ENCODE data around the gene VSTM5.
"Not testable (repeated sequence)": the region's sequence is repeated elsewhere in the genome, so short reads cannot be mapped to it uniquely, and the experiment has no call there.

Gene VSTM5, protein sequence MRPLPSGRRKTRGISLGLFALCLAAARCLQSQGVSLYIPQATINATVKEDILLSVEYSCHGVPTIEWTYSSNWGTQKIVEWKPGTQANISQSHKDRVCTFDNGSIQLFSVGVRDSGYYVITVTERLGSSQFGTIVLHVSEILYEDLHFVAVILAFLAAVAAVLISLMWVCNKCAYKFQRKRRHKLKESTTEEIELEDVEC

DNA sequence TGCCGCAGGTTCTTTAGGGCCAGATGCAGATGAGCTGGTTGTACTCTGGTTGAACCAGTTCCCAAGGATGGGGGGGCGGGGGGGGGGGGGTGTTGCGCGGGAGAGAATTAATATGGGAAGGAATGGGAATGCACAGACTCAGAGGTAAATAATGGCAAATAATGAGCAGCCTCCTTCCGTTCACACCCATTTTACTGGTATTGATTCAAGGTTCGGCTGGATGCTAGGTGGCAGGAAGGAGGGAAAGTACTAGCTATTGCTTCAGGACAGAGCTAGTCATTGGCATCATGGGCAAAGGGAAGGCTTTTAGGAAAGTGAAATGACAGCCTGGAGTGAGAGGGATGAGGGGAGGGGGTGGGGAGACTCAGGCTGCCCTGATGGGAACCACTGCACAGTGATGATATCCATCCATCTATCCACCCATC, at the start of gene VSTM5:
TSS of gene VSTM5 (minus strand) at position 25 of the 425 bp plus-strand sequence. CDS start 116 bp downstream, outside the sequence.
- Mint-ChIP-seq H3K4me1 (ENCODE audit: low read depth) (peaks cover 6% of the 10 kb centered on the region), H3K36me3 (no peaks in the 10 kb centered on the region), H3K4me3 (peak within 1 kb of the TSS; percentile 59), H3K27me3 (peaks cover 10% of the 10 kb centered on the region), H3K9me3 (ENCODE audit: low read depth) (no peaks in the 10 kb centered on the region), H3K27ac (no peak within 1 kb of the TSS)

DNA sequence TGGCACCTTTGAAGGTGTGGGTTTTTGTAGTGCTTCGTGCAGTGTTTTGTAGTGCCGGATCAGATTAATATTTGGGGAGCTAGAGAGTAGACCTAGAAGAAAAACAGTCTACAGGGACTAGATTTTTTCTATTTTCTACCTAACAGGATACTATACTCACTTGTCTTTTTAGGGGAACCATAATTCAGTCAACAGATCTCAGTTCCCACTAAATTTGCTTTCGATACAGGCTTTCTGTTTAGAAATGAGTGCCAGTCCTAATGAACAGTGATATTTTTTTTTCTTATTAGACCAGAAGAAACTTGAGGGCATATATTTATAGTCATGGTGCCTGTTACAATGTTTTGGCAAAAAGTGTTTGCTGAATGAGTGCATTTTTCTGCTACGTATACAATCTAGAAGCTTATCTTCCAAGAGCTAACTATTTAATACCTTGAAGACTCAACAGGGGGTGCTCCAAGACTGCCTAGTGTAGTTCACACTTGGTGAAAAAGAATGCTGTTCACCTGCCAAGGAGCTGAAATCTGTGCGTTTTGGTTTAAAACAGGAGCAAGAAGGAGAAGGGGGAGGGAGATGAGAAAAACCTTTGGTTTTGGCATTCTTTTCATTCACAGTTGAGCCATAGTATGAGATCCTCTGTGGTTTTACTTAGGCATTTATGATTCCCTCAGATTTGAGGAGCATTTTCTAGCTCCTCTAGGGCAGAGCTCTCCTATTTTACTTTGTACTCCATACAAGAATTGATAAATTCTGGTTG, 44.9 kb upstream of the VSTM5 start:
- Mint-ChIP-seq H3K4me3 (no peak overlapping the region), H3K9me3 (ENCODE audit: low read depth) (no peaks in the 10 kb centered on the region), H3K36me3 (no peaks in the 10 kb centered on the region), H3K27me3 (peaks cover 27% of the 10 kb centered on the region), H3K27ac (no peak overlapping the region), H3K4me1 (ENCODE audit: low read depth) (no peaks in the 10 kb centered on the region)

DNA sequence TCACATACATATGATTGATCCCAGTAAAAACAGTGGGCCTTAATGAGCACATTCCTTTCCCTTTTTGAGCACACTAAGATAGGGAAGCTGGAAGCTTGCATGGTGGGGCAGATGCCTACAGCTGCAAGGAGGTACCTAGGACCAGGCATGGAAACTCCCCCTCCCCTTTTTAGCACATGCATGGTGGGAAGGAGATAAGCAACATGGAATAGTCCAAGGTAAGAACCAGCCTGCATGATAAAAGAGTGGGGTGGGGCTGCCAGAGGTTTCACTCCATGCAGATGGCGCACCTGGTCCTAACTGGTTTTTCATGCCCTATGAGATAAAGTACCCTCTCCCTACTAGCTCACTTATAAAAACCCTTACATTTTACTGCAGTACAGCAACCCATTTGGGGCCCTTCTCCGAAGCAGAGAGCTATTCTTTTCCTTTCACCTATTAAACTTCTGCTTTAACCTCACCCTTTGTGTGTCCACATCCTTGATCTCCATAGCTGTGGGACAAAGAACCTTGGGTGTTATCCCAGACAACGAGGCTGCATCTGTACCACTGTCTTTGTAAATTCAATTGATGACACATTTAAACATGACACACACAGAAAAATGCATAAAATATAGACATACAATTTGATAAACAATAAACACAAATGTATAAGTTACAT, 40.1 kb upstream of the VSTM5 start:
- peaks cover 14% of the 10 kb centered on the region for H3K27me3 Mint-ChIP-seq
- no peak overlapping the region for H3K4me3 Mint-ChIP-seq
- H3K9me3 Mint-ChIP-seq (ENCODE audit: low read depth) = no peaks in the 10 kb centered on the region
- H3K36me3 Mint-ChIP-seq = no peaks in the 10 kb centered on the region
- H3K27ac Mint-ChIP-seq = no peak overlapping the region
- no peaks in the 10 kb centered on the region for H3K4me1 Mint-ChIP-seq (ENCODE audit: low read depth)

DNA sequence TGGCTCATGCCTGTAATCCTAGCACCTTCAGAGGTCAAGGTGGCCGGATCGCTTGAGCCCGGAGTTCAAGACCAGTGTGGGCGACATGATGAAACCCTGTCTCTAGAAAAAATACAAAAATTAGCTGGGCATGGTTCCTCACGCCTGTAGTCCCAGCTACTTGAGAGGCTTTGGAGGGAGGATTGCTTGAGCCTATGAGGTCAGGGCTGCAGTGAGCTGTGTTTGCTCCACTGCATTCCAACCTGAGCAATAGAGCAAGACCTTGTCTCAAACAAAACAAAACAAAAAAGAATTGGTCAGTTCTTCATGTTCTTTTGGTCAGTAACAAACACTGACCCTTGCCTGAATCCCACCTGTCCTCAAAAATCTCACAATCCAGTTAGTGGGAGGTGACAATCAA, 36.7 kb upstream of the VSTM5 start:
- Mint-ChIP-seq H3K4me1 (ENCODE audit: low read depth) (no peaks in the 10 kb centered on the region), H3K27me3 (peaks cover 9% of the 10 kb centered on the region), H3K36me3 (no peaks in the 10 kb centered on the region)

DNA sequence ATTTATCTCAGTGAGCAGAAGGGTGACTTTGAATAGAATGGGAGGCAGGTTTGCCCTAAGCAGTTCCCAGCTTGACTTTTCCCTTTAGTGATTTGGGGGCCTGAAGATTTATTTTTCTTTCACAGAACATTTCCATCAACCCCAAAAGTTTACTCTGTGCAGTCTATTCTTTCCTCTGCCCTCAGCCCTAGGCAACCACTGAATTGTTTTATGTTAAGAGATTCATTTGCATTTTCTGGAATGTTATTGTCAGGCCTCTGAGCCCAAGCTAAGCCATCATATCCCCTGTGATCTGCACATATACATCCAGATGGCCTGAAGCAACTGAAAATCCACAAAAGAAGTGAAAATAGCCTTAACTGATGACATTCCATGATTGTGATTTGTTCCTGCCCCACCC, 28.7 kb upstream of the VSTM5 start:
- H3K4me1 Mint-ChIP-seq (ENCODE audit: low read depth); H3K27ac Mint-ChIP-seq; H3K27me3 Mint-ChIP-seq; H3K4me3 Mint-ChIP-seq; H3K36me3 Mint-ChIP-seq: not testable (repeated sequence)
- H3K9me3 Mint-ChIP-seq (ENCODE audit: low read depth) = peaks cover 10% of the 10 kb centered on the region

More for the DNA sequence above, 36.7 kb upstream of the VSTM5 start:
- no peak overlapping the region for H3K27ac Mint-ChIP-seq
- no peak overlapping the region for H3K4me3 Mint-ChIP-seq
- H3K9me3 Mint-ChIP-seq (ENCODE audit: low read depth) = peaks cover 3% of the 10 kb centered on the region

DNA sequence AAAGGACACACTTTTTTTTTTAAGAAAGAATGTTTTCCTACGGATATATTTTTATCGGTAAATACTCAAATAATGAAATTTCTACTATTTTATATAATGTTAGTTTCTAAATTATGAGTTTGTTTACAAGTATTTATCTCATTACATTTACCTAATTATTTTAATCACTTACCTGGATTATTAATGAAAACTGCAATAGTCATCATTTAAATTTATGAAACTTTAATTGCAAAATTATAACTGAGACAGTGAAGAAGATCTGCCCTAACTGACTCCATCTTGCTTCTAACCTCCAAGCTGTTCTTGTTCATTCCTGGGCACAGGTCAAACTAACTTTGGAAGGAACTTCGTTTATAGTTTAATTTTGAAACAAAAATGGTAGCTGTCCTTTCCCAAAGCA, 25.2 kb upstream of the VSTM5 start:
- H3K4me3 Mint-ChIP-seq = no peak overlapping the region
- no peaks in the 10 kb centered on the region for H3K36me3 Mint-ChIP-seq
- H3K9me3 Mint-ChIP-seq (ENCODE audit: low read depth) = no peaks in the 10 kb centered on the region

DNA sequence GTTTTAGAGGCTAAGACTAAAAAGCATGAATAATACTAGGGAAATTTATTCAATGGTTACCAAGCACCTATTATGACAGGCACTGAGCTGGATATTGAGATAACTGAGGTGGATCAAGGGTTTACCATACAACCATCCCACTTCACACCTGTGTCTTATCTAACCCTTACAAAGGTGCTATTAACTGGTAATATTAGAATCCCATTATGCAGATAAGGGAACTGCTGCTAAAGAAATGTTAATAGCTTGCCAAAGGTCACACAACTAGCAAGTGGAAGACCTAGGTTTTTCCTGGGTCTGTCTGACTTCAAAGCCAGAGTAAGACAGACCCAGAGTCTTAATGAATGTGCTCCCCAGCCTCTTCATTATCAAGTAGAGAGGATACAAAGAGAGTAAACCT, 21.1 kb upstream of the VSTM5 start:
- Mint-ChIP-seq H3K4me1 (ENCODE audit: low read depth) (no peaks in the 10 kb centered on the region), H3K27ac (no peak overlapping the region), H3K9me3 (ENCODE audit: low read depth) (no peaks in the 10 kb centered on the region), H3K27me3 (no peaks in the 10 kb centered on the region), H3K36me3 (no peaks in the 10 kb centered on the region), H3K4me3 (no peak overlapping the region)

More for the DNA sequence above, 25.2 kb upstream of the VSTM5 start:
- H3K4me1 Mint-ChIP-seq (ENCODE audit: low read depth) = no peaks in the 10 kb centered on the region
- no peak overlapping the region for H3K27ac Mint-ChIP-seq
- H3K27me3 Mint-ChIP-seq = peaks cover 4% of the 10 kb centered on the region

DNA sequence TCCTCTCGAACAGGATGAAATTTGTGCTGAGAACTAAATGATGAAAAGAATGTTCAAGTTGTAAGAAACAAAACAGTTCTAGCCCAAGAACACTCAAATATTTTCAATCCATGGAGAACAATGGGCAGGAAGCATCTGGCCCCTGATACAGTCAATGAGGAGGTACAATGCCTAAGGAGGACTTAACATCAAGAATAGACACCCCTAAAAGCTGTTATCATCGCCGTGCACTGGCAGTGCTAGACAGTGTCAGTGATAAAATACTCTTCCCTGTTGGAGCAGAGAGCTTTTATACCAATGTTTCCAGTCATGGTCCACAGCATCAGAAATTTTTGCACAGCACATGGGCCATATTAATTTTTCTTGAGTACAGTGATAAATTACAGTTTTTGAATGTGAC, 20.2 kb upstream of the VSTM5 start:
- no peak overlapping the region for H3K4me3 Mint-ChIP-seq
- H3K4me1 Mint-ChIP-seq (ENCODE audit: low read depth) = no peaks in the 10 kb centered on the region
- H3K36me3 Mint-ChIP-seq = no peaks in the 10 kb centered on the region
- no peak overlapping the region for H3K27ac Mint-ChIP-seq
- H3K27me3 Mint-ChIP-seq = no peaks in the 10 kb centered on the region
- no peaks in the 10 kb centered on the region for H3K9me3 Mint-ChIP-seq (ENCODE audit: low read depth)

DNA sequence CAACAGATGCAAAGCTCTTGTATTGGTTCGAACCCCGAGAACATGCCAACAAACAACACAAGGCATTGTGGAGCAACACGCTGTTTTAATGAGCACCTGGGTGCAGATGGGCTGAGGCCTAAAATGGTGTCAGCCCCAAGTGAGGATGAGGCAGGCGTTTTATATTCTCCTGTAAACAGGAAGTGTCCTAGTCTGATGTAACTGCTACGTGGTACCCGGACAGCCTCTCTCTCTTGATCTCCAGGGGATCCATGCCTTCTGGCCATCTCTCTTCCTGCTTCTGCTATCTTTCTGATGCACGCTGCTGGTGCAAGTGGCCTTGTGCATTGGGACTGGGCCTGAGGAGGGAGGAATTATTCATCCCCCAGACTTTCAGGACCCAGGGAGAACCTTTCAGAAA, 19.4 kb upstream of the VSTM5 start:
- Mint-ChIP-seq H3K36me3 (no peaks in the 10 kb centered on the region), H3K9me3 (ENCODE audit: low read depth) (no peaks in the 10 kb centered on the region), H3K4me3 (no peak overlapping the region), H3K4me1 (ENCODE audit: low read depth) (no peaks in the 10 kb centered on the region), H3K27ac (no peak overlapping the region), H3K27me3 (no peaks in the 10 kb centered on the region)

DNA sequence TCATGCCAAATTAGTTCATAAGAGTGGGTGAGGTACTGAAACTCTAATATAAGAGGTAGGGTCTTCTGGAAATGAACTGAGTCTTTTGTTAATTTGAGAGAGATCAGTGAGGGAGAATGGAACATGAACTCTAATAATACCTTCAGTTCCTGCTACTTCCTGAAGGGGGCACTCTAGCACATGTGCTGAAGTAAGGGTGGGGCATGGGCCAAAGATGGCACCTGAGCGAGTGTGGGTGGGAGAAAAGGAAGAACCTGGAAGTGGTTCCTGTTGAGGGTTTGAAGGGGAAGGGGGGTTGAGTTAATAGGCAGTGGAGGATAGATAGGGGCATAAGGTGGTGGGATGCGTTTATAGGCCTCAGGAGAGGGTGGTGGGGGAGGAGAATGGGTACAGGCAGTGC, 18.0 kb upstream of the VSTM5 start:
- H3K27ac Mint-ChIP-seq; H3K27me3 Mint-ChIP-seq; H3K4me1 Mint-ChIP-seq (ENCODE audit: low read depth); H3K4me3 Mint-ChIP-seq; H3K36me3 Mint-ChIP-seq; H3K9me3 Mint-ChIP-seq (ENCODE audit: low read depth): not testable (repeated sequence)

DNA sequence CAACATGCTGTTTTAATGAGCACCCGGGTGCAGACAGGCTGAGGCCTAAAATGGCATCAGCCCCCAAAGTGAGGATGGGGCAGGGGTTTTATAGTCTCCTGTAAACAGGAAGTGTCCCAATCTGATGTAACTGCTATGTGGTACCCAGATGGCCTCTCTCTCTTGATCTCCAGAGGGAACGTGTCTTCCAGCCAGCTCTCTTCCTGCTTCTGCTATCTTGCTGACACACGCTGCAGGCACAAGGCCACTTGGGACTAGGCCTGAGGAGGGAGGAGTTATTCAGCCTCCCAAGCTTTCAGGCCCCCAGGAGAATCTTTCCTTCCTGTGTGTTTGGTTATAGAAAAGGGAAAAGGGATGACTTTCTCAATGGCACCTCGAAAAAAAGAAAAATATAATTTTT, 11.4 kb upstream of the VSTM5 start:
- no peaks in the 10 kb centered on the region for H3K27me3 Mint-ChIP-seq
- no peaks in the 10 kb centered on the region for H3K4me1 Mint-ChIP-seq (ENCODE audit: low read depth)
- no peaks in the 10 kb centered on the region for H3K36me3 Mint-ChIP-seq
- no peak overlapping the region for H3K27ac Mint-ChIP-seq
- no peaks in the 10 kb centered on the region for H3K9me3 Mint-ChIP-seq (ENCODE audit: low read depth)
- no peak overlapping the region for H3K4me3 Mint-ChIP-seq

DNA sequence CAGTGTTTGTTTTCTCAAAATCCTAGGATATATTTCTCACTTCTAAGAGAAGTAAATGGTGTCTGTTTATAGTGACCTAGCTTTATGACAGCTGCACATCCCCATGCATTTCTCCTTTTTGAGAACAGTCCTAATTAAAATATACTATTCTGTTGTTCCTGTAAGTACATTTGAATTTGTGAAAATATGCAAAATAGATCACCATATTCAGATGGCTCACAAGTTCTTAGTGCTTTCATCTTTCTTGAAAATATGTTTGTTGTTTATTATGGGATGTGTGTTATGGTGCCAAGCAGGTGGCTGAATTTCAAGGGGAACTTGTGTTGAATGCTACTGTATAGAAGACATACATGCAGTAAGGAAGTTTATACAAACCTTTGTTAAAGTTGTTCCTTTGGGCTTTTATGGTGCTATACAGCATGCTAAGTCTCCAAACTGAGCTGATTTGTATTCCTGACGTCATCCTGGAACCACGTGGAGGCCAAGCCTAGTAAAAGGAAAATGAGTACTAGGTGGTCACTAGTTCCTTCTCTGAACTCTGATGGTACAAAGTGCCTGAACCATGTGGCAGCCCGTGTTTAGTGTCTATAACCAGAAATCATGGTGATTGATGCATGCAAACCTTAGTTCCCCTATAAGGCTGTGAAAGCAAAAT, 7.8 kb upstream of the VSTM5 start:
- no peak overlapping the region for H3K27ac Mint-ChIP-seq
- H3K4me1 Mint-ChIP-seq (ENCODE audit: low read depth) = no peaks in the 10 kb centered on the region
- H3K4me3 Mint-ChIP-seq = no peak overlapping the region
- no peaks in the 10 kb centered on the region for H3K9me3 Mint-ChIP-seq (ENCODE audit: low read depth)
- H3K36me3 Mint-ChIP-seq = no peaks in the 10 kb centered on the region
- H3K27me3 Mint-ChIP-seq = peaks cover 1% of the 10 kb centered on the region

DNA sequence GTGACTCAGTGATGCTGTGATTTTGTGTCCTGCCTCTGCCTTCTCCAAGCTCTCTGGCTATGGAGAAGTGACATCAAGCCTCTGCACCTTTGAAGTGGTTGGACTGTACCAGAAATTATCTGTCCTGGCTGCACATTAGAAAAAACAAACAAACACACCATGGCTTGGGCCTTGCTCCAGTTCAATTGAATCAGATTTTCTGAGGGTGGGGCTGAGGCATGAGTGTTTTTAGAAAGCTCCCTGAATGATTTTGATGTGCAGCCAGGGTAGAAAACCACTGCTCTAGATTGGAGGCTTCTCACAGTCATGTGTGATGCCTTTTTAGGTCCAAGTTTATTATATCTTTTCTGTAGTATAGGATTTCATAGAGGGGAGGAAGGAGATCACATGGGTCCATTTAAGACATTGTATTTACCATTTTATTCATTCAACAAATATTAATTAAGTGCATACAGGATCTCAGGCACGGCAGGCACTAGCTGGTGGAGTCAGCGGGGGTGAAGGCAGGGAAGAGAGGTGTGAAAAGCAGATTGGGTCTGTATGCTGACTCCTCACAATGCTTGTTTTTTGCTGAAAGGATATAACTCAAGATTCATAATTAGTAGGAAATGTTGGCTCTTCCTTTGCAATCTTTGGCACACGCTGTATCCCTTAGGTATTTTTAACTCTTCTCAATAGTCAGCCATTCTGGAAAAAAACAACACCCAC, 7.1 kb upstream of the VSTM5 start:
- no peaks in the 10 kb centered on the region for H3K4me1 Mint-ChIP-seq (ENCODE audit: low read depth)
- no peak overlapping the region for H3K27ac Mint-ChIP-seq
- H3K36me3 Mint-ChIP-seq = no peaks in the 10 kb centered on the region
- H3K27me3 Mint-ChIP-seq = peaks cover 1% of the 10 kb centered on the region
- H3K4me3 Mint-ChIP-seq = no peak overlapping the region
- no peaks in the 10 kb centered on the region for H3K9me3 Mint-ChIP-seq (ENCODE audit: low read depth)

DNA sequence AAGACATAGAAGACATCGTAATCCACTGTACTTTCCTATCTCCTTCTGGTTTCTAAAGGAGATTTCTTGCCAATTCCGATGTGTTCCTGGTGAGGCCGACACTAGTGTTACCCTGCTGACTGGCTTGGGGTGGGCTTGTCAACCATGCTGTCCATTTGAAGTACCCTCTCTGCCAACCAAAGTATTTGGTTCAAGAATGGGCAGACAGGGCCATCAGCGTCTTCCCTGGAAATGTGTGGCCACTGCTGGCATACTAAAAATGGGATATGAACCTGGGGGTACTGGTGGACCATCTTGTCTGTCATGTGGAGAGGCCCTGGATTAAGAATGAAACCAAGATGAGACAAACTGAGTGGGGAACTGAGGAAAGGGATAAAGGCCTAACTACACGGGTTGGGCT, 1.8 kb upstream of the VSTM5 start:
- no peak overlapping the region for H3K4me3 Mint-ChIP-seq
- H3K27ac Mint-ChIP-seq = no peak overlapping the region
- H3K4me1 Mint-ChIP-seq (ENCODE audit: low read depth) = peaks cover 6% of the 10 kb centered on the region
- H3K36me3 Mint-ChIP-seq = no peaks in the 10 kb centered on the region
- H3K27me3 Mint-ChIP-seq = peaks cover 10% of the 10 kb centered on the region
- H3K9me3 Mint-ChIP-seq (ENCODE audit: low read depth) = no peaks in the 10 kb centered on the region
